ENCODE data around the gene GLTPD2.
A peak's percentile ranks its signal among the peaks of the same experiment; 100 is the strongest.

The GLTPD2 gene

DNA sequence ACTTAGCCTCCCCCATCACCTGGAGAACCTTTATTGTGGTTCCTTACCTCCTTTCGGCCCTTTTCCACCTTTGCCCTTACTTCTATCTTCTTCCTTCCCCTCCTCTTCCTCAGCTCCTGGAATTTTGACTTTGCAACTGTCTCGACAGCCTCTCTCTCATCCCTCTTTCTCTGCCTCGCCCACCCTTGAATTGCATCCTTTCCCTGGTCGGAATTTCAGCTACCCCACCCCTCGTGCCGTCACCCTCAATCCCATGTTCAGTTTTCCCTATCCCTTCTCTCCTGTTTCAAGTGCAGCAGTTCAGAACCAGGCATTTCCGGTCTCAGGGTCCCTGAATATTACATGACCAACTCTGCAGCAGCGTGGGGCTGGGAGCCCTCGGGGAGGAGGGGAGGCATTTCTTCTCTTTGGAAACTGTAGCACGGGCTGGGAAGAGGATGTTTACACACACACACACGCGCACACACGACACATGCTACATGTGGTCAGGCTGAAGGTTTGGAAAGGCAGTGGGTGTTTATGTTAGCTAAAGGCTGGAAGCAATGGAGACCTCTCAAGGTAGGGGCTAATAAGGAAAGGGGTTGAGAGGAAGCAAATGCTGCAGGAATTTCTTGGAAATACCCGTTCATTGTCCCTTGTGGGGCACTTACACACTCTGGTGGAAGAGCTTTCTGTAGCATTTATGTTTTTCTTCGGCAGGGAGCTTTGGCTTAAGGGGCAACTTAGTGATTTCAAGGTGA is 45.3 kb downstream of the GLTPD2 start:
- no peak for TF ChIP-seq POLR2AphosphoS5 (IDR thresholded peaks at IDR 0.05; ENCODE audit: low read depth)
- TF ChIP-seq GABPA (IDR thresholded peaks at IDR 0.05; ENCODE audit: low read depth): no peak
- TF ChIP-seq CTCF (IDR thresholded peaks at IDR 0.05; ENCODE audit: insufficient read depth, low read length): no peak
- no peak for TF ChIP-seq SPI1 (IDR thresholded peaks at IDR 0.05; ENCODE audit: borderline replicate concordance, low read depth)
- TF ChIP-seq REST (IDR thresholded peaks at IDR 0.05; ENCODE audit: insufficient replicate concordance, low read depth): no peak
- peak overlapping the region; percentile 71 for H3K27ac ChIP-seq (replicated peaks)
- H3K27me3 ChIP-seq (ENCODE audit: insufficient read depth, poor library complexity, severe bottlenecking): no peaks in the 10 kb centered on the region
- peak overlapping the region; percentile 77 for H3K4me3 ChIP-seq (replicated peaks; ENCODE audit: insufficient read depth, low read length)
- DNase-seq (ENCODE audit: low read depth in 1 of 2, low spot score in 1 of 2): peak in 1 of 2 experiments; percentile 21

DNA sequence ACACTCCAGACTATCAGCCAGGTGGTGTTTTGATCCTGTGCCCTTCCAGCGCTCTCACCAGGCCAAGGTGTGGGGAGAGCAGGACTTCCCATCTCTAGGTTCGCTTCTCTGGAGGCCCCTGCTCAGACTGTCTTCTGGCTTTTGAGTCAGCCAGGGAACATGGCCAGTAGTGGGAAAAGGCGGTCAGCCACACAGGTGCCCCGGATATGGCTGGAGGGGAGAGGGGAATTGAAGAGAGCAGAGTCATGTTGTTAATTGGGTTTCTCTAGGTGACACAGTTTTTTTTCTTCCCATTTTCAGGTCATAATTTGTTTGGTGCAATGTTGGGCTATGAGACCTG is 45.9 kb downstream of the GLTPD2 start:
- H3K4me3 ChIP-seq (replicated peaks; ENCODE audit: insufficient read depth, low read length): peak overlapping the region; percentile 77; the same call in 1 of the 2 replicates
- no peak for DNase-seq (ENCODE audit: low read depth in 1 of 2, low spot score in 1 of 2)
- TF ChIP-seq CTCF (IDR thresholded peaks at IDR 0.05; ENCODE audit: insufficient read depth, low read length) (no peak), GABPA (IDR thresholded peaks at IDR 0.05; ENCODE audit: low read depth) (no peak), POLR2AphosphoS5 (IDR thresholded peaks at IDR 0.05; ENCODE audit: low read depth) (no peak), SPI1 (IDR thresholded peaks at IDR 0.05; ENCODE audit: borderline replicate concordance, low read depth) (no peak)
- no peak overlapping the region for H3K27ac ChIP-seq (replicated peaks)
- no peaks in the 10 kb centered on the region for H3K27me3 ChIP-seq (ENCODE audit: insufficient read depth, poor library complexity, severe bottlenecking)

DNA sequence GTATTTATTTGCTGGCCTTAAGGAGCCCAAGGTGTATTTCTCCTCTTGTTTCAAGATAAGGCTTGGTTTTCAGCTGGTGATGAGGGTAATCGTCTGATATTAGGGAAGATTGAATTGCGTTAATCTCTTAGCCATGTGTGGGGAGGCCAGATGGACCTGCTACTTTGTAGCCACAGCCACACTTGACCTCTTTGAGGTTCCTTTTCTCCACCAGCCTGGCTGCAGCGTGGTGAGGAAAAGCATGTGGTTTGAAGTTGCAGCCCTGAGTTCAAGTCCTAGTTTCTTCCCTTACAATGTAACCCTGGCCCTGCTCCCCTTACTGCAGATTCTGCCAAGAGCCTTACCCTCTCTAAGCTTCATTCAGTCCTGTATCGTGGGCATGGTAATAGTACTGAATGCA is 47.5 kb downstream of the GLTPD2 start:
- Histone ChIP-seq H3K27me3 (ENCODE audit: insufficient read depth, poor library complexity, severe bottlenecking) (no peaks in the 10 kb centered on the region), H3K27ac (replicated peaks) (no peak overlapping the region), H3K4me3 (replicated peaks; ENCODE audit: insufficient read depth, low read length) (no peak overlapping the region)
- DNase-seq (ENCODE audit: low read depth in 1 of 2, low spot score in 1 of 2): peak in 1 of 2 experiments; percentile 7
- TF ChIP-seq REST (IDR thresholded peaks at IDR 0.05; ENCODE audit: insufficient replicate concordance, low read depth) (no peak), POLR2AphosphoS5 (IDR thresholded peaks at IDR 0.05; ENCODE audit: low read depth) (no peak), SPI1 (IDR thresholded peaks at IDR 0.05; ENCODE audit: borderline replicate concordance, low read depth) (no peak), CTCF (IDR thresholded peaks at IDR 0.05; ENCODE audit: insufficient read depth, low read length) (no peak), GABPA (IDR thresholded peaks at IDR 0.05; ENCODE audit: low read depth) (no peak)
